A549 (cell line): ENCODE results near the gene KLF16. TPM values are rescaled to one million over a fixed set of nuclear protein-coding genes. Genes with fewer than 3 reads are reported as not detected.
A peak's percentile ranks its signal among the peaks of the same experiment; 100 is the strongest.

Source experiments
- ATAC-seq, 2 experiments: fragments of 200-7000 bp in 1 of 2; fragments of >200 bp in 1 of 2; cut with Nextera tagmentation in 1 of 2; cut with Tn5 transposase in 1 of 2; 3 replicates each; pipeline versions ENCODE4 v1.8.0 to v1.9.1; 2018 to 2020; ENCODE audit warnings: mild to moderate bottlenecking in 1 of 2, moderate library complexity in 1 of 2
- CTCF ChIA-PET: fragments of 300-600 bp; sonication (Branson Sonifier 250); formaldehyde crosslinking; extraction: SDS; loops from one replicate; lab custom pipeline; 2021; ENCODE audit warnings: antibody characterized with exemption, inconsistent platforms; lab: Yijun Ruan, JAX
- POLR2A ChIA-PET: fragments of 350-600 bp; formaldehyde crosslinking; extraction: SDS; loops from one replicate; lab custom pipeline; 2021; ENCODE audit warnings: antibody characterized with exemption, inconsistent platforms; lab: Yijun Ruan, JAX
- DNase-seq, 2 experiments: peaks; one replicate each; pipeline versions ENCODE4 v3.0.0 to v3.0.0-alpha.2; 2011 to 2016; ENCODE audit warnings: low read depth in 1 of 2, low spot score in 1 of 2
- FAIRE-seq: peaks from 2 replicates; lab custom pipeline; 2011; peaks lifted over from hg19 to GRCh38; lab: Jason Lieb, UNC
- H3K27ac ChIP-seq, 2 experiments: fragments of >200 bp; sonication (Bioruptor Twin); formaldehyde crosslinking; 3 replicates each; pipeline ENCODE4 v1.5.1; 2016 to 2017
- H3K4me1 ChIP-seq: fragments of >200 bp; sonication (Bioruptor Twin); formaldehyde crosslinking; 3 replicates; pipeline ENCODE4 v1.6.1; 2016
- H3K4me2 ChIP-seq: fragments of >200 bp; sonication (Bioruptor Twin); formaldehyde crosslinking; 3 replicates; pipeline ENCODE4 v1.6.1; 2016
- H3K4me3 ChIP-seq: fragments of >200 bp; sonication (Bioruptor Twin); formaldehyde crosslinking; 3 replicates; pipeline ENCODE4 v1.5.1; 2016
- H3K9me3 ChIP-seq: fragments of >200 bp; sonication (Bioruptor Twin); formaldehyde crosslinking; 3 replicates; pipeline ENCODE4 v1.6.1; 2016
- CBX2 ChIP-seq: fragments of 200-600 bp; sonication (generic); IDR thresholded peaks from 2 replicates; pipeline ENCODE4 v1.6.1; 2016; ENCODE audit warnings: low read depth, mild to moderate bottlenecking, borderline replicate concordance
- CEBPB ChIP-seq, 2 experiments: fragments of >200 bp in 1 of 2; sonication (Bioruptor Twin) in 1 of 2; formaldehyde crosslinking in 1 of 2; IDR thresholded peaks; 2 replicates each; pipeline ENCODE4 v1.6.1; 2012 to 2016
- HOXA7 ChIP-seq: fragments of 250-450 bp; sonication (Bioruptor Pico); IDR thresholded peaks from 2 replicates; pipeline ENCODE4 v1.5.0; 2020; ENCODE audit warnings: mild to moderate bottlenecking, moderate library complexity
- JUN ChIP-seq, 2 experiments: fragments of >200 bp; sonication (Bioruptor Twin); formaldehyde crosslinking; IDR thresholded peaks; 2 replicates in 1 of 2; 3 replicates in 1 of 2; pipeline ENCODE4 v1.6.1; 2016 to 2017
- NFE2L2 ChIP-seq: fragments of 150-350 bp; conservative IDR thresholded peaks from 2 replicates; pipeline ENCODE4 v1.6.1; 2014; ENCODE audit warnings: low read length
- POLR2AphosphoS2 ChIP-seq: conservative IDR thresholded peaks from 2 replicates; pipeline ENCODE4 v1.6.1; 2012; ENCODE audit warnings: low read length, improper control_type of control experiment, inconsistent platforms
- SMC3 ChIP-seq: fragments of >200 bp; sonication (Bioruptor Twin); formaldehyde crosslinking; IDR thresholded peaks from 3 replicates; pipeline ENCODE4 v1.6.1; 2018; ENCODE audit warnings: inconsistent platforms
- TFCP2L1 ChIP-seq: fragments of 250-450 bp; sonication (Bioruptor Pico); IDR thresholded peaks from 2 replicates; pipeline ENCODE4 v1.5.0; 2021; ENCODE audit warnings: mild to moderate bottlenecking
- ZFP36 ChIP-seq: fragments of 450-650 bp; IDR thresholded peaks from 2 replicates; pipeline ENCODE4 v1.6.1; 2014; ENCODE audit warnings: borderline replicate concordance; ENCODE audit not compliant: partially characterized antibody
- ZNF302 ChIP-seq: fragments of 250-450 bp; sonication (Bioruptor Pico); IDR thresholded peaks from 2 replicates; pipeline ENCODE4 v1.9.0; 2021; ENCODE audit warnings: inconsistent platforms, mild to moderate bottlenecking, moderate library complexity
- WGBS: methylation state at CpG from one replicate; pipeline ENCODE4 v1.1.6; 2017; ENCODE audit errors: missing lambda C conversion rate; 5-methylcytosine and 5-hydroxymethylcytosine counted together
- polyA plus RNA-seq, 4 experiments: library from polyadenylated mRNA; depleted of rRNA in 3 of 4; stranded (reverse); fragments of >200 nt; fragmentation: RNase III in 1 of 4; extraction: RNeasy Plus Mini Kit Qiagen cat#74134 plus additional on column Dnase treatment in 1 of 4; gene quantifications; 2 replicates in 3 of 4; 3 replicates in 1 of 4; pipeline ENCODE4 v1.2.3, GENCODE V29; 2011 to 2017
- TF ChIP-seq, protein P1 (sequence below): fragments of 250-450 bp; sonication (Bioruptor Pico); IDR thresholded peaks from 2 replicates; pipeline ENCODE4 v1.5.0; 2020; ENCODE audit warnings: low read depth, mild to moderate bottlenecking, moderate library complexity
- TF ChIP-seq, protein P2 (sequence below): fragments of 450-650 bp; IDR thresholded peaks from 2 replicates; pipeline ENCODE4 v1.6.1; 2014; ENCODE audit warnings: antibody characterized with exemption
- TF ChIP-seq, protein P3 (sequence below): fragments of 250-450 bp; sonication (Bioruptor Pico); IDR thresholded peaks from 2 replicates; pipeline ENCODE4 v1.5.0; 2021; ENCODE audit warnings: mild to moderate bottlenecking, moderate library complexity, borderline replicate concordance

The KLF16 gene
- polyA plus RNA-seq, 2 of the 4 experiments (the other 2 are of a cell fraction): 5.8 to 25.7 TPM

DNA sequence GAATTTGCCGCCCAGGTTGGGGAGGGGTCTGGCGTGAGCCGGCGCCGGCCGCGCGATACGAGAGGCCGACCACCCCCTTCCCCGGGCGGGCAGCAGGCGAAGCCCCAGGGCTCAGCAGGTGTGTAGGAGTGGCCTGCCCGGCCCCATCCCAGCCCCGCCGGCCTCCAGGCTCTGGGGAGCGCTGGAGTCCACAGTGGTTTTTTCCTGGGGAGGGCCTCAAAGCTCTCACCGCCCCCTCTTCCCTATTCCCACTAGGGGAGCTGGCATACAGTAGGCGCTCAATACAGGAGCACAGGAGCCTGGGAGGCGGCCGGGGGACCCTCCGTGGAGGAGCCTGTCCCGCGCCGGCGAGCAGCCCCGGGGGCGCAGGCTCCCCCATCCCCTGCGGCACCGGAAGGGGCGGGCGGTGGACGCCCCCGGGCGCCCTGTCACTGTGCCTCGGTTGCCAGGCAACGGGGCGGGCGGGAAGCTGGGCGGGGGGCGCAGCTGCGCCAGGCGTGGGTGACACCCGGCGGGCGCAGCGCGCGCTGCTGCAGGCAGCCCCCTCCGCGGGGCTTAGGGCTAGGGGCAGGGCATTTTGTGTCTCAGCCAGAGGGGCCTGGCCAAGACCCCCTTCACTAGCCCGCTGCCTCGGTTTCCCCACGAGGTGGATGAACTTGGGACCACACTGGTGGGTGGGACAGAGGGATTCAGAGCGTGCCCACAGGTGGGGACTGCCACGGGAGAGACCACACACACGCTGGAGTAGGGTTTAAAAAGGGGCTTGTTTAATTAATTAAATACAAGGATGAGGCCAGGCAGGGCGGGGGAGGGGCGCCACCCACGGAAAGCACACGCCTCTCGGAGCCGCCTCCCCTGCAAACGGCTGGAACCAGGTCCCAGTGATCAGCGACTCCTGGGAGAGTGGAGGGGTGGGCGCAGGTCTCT lies 11.5 kb downstream of the KLF16 start:
- ATAC-seq (no peak), FAIRE-seq (no peak), DNase-seq (no peak)
- POLR2A ChIA-PET: no interaction called here
- H3K9me3 ChIP-seq: no peaks in the 10 kb centered on the region
- H3K4me3 ChIP-seq: no peak overlapping the region
- TF ChIP-seq CEBPB (IDR thresholded peaks at IDR 0.05) (no peak), HOXA7 (CRISPR knock-in tag) (no peak), SMC3 (no peak), TFCP2L1 (no peak), CBX2 (no peak)
- H3K27ac ChIP-seq: peak overlapping the region in 1 of 2 experiments; percentile 100; a peak in 2 of 6 replicates
- CTCF ChIA-PET: interaction anchor here (7.4 kb wide), 1 partner anchor 13 kb away, joined by 60 read pairs; no protein-coding TSS in a partner anchor
- 85% methylated on average over 30 of the region's 66 CpGs for WGBS
- no peak overlapping the region for H3K4me2 ChIP-seq
- H3K4me1 ChIP-seq: peaks cover 47% of the 10 kb centered on the region

DNA sequence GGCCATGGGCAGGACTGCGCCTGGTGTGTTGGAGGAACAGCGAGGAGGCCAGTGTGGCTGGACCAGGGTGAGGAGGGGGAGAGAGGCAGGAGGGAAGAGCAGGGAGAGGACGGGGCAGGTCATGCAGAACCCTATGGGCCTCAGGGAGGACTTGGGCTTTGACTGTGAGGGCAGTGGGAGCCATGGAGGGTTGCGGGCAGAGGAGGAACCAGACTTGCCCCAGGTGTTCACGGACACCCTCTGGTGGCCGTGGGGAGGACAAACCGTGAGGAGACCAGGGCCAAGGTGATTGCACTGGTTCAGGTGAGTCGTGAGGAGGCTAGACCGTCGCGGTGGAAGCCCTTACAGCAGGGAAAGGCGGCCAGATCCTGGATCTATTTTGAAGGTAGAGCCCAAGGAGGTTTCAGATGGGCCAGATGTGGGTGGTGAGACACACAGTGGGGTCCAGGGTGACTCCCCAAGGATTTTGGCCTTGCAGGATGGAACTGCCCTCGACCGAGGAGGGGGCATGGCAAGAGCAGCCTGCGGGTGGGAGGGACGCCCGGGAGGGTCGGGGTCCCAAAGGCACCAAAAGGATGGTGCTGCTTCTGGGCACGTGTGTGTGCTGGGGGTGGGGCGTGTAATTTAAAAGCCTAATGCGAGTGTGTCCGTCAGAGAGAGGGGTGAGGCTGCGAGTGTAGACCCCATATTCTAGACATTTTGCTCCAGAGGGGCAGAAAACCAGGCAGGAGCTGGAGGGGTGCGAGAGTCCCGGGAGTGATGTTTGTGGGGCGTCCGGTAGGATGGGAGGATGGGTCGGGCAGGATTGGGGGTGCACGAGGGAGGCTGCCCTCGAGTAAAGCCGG lies 12.3 kb downstream of the KLF16 start:
- H3K27ac ChIP-seq: no peak overlapping the region
- CTCF ChIA-PET: interaction anchor here (7.4 kb wide), 1 partner anchor 12 kb away, joined by 60 read pairs; no protein-coding TSS in a partner anchor
- POLR2A ChIA-PET: no interaction called here
- no peak for ATAC-seq
- 88% methylated on average over 29 of the region's 31 CpGs for WGBS
- TF ChIP-seq ZFP36: peak; percentile 73
- TF ChIP-seq, protein P1, sequence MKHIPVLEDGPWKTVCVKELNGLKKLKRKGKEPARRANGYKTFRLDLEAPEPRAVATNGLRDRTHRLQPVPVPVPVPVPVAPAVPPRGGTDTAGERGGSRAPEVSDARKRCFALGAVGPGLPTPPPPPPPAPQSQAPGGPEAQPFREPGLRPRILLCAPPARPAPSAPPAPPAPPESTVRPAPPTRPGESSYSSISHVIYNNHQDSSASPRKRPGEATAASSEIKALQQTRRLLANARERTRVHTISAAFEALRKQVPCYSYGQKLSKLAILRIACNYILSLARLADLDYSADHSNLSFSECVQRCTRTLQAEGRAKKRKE: no peak
- TF ChIP-seq, all 56 proteins: peak for 1
- H3K4me3 ChIP-seq: no peak overlapping the region
- H3K4me2 ChIP-seq: no peak overlapping the region
- FAIRE-seq (no peak), DNase-seq (no peak)
- peaks cover 47% of the 10 kb centered on the region for H3K4me1 ChIP-seq
- H3K9me3 ChIP-seq: no peaks in the 10 kb centered on the region

DNA sequence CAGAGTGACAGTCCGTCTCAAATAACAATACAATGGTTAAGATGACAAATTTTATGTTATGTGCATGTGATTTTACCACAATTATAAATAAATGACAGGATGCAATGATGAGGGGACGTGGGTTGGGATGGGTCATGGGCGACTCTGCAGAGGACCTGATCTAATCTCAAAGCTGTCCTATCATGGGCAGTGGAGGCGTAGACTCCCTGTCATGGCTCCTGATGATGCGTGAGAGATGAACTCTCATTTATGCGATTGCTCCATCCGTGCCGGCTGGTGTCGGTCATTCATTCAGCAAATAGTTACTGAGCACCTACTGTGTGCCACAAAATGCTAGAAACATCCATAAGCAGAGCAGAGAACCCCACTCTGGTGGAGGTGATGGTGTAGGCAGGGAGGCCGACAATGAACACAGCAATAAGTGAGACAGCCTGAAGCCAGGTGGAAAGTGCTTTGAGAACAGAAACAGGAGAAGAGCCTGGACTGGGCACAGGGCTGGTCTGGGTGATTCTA lies 13.4 kb downstream of the KLF16 start:
- no peak for FAIRE-seq
- 83% methylated on average over 10 of the region's 10 CpGs for WGBS
- H3K27ac ChIP-seq: no peak overlapping the region
- peaks cover 40% of the 10 kb centered on the region for H3K4me1 ChIP-seq
- POLR2A ChIA-PET: no interaction called here
- no peaks in the 10 kb centered on the region for H3K9me3 ChIP-seq
- no peak for DNase-seq
- H3K4me3 ChIP-seq: no peak overlapping the region
- H3K4me2 ChIP-seq: no peak overlapping the region
- CTCF ChIA-PET: interaction anchor here (1.2 to 7.4 kb wide), 4 partner anchors 8 to 47 kb away, joined by 3 to 60 read pairs (median 8); no protein-coding TSS in a partner anchor
- TF ChIP-seq JUN (IDR thresholded peaks at IDR 0.05) (no peak), POLR2AphosphoS2 (no peak), ZNF302 (CRISPR knock-in tag) (no peak), NFE2L2 (no peak)
- TF ChIP-seq, protein P2, sequence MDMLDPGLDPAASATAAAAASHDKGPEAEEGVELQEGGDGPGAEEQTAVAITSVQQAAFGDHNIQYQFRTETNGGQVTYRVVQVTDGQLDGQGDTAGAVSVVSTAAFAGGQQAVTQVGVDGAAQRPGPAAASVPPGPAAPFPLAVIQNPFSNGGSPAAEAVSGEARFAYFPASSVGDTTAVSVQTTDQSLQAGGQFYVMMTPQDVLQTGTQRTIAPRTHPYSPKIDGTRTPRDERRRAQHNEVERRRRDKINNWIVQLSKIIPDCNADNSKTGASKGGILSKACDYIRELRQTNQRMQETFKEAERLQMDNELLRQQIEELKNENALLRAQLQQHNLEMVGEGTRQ: no peak
- TF ChIP-seq, protein P3, sequence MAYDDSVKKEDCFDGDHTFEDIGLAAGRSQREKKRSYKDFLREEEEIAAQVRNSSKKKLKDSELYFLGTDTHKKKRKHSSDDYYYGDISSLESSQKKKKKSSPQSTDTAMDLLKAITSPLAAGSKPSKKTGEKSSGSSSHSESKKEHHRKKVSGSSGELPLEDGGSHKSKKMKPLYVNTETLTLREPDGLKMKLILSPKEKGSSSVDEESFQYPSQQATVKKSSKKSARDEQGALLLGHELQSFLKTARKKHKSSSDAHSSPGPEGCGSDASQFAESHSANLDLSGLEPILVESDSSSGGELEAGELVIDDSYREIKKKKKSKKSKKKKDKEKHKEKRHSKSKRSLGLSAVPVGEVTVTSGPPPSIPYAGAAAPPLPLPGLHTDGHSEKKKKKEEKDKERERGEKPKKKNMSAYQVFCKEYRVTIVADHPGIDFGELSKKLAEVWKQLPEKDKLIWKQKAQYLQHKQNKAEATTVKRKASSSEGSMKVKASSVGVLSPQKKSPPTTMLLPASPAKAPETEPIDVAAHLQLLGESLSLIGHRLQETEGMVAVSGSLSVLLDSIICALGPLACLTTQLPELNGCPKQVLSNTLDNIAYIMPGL (CRISPR knock-in tag): no peak
- ATAC-seq: no peak
